MM.1S (cell line): ENCODE results near the gene PDIA4.

Experiments
- EZH2 ChIP-seq: fragments of 300-600 bp; sonication (generic); optimal IDR thresholded peaks from 2 replicates; pipeline ENCODE3; 2017; ENCODE audit warnings: low read depth, mild to moderate bottlenecking, antibody characterized with exemption, low read length, mixed read lengths
- EZH2phosphoT487 ChIP-seq: fragments of 300-600 bp; sonication (generic); IDR thresholded peaks from 2 replicates; pipeline ENCODE4 v1.6.1; 2018; ENCODE audit warnings: antibody characterized with exemption, low read length
- TF ChIP-seq, protein P1 (sequence below): fragments of 300-600 bp; sonication (generic); IDR thresholded peaks from 2 replicates; pipeline ENCODE4 v1.5.1; 2016; ENCODE audit warnings: antibody characterized with exemption, low read length, mixed read lengths

DNA sequence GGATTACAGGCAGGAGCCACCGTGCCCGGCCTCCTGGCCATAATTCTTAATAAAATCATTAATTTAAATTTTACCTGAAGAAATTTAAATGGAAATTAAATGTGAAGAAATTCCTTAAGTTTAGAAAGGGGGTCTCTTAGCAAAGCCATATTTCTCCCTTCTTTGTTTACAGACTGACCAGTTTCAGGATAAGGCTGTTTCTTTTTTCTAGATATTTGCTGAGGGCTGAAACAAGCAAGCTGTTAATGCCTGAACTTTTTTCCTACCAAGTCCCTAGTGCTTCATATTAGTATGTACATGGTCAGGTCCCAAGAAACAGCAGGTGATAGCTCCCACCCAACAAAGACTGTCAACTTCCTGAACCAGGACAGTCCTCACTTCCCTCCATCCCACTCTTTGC, 18.1 kb upstream of the PDIA4 start:
- TF ChIP-seq, protein P1, sequence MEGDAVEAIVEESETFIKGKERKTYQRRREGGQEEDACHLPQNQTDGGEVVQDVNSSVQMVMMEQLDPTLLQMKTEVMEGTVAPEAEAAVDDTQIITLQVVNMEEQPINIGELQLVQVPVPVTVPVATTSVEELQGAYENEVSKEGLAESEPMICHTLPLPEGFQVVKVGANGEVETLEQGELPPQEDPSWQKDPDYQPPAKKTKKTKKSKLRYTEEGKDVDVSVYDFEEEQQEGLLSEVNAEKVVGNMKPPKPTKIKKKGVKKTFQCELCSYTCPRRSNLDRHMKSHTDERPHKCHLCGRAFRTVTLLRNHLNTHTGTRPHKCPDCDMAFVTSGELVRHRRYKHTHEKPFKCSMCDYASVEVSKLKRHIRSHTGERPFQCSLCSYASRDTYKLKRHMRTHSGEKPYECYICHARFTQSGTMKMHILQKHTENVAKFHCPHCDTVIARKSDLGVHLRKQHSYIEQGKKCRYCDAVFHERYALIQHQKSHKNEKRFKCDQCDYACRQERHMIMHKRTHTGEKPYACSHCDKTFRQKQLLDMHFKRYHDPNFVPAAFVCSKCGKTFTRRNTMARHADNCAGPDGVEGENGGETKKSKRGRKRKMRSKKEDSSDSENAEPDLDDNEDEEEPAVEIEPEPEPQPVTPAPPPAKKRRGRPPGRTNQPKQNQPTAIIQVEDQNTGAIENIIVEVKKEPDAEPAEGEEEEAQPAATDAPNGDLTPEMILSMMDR, result no peak
- TF ChIP-seq EZH2, result no peak
- no peak for TF ChIP-seq EZH2phosphoT487
